Sigmoid colon (tissue), 4 donors: Measurements from ENCODE around the gene TMPRSS4.

Source experiments
- EP300 ChIP-seq, 4 donors: sonication (generic); formaldehyde crosslinking; IDR thresholded peaks; one replicate each; pipeline ENCODE4 v1.6.1; 2017; ENCODE audit warnings: antibody characterized with exemption in 4 of 4
- TF ChIP-seq, protein P1 (sequence below), 4 experiments: fragments of 450-650 bp in 3 of 4; fragments of 200-600 bp in 1 of 4; IDR thresholded peaks; one replicate each; pipeline ENCODE4 v1.5.1; 2016 to 2019; ENCODE audit warnings: antibody characterized with exemption in 4 of 4, mild to moderate bottlenecking in 3 of 4, moderate library complexity in 2 of 4

DNA sequence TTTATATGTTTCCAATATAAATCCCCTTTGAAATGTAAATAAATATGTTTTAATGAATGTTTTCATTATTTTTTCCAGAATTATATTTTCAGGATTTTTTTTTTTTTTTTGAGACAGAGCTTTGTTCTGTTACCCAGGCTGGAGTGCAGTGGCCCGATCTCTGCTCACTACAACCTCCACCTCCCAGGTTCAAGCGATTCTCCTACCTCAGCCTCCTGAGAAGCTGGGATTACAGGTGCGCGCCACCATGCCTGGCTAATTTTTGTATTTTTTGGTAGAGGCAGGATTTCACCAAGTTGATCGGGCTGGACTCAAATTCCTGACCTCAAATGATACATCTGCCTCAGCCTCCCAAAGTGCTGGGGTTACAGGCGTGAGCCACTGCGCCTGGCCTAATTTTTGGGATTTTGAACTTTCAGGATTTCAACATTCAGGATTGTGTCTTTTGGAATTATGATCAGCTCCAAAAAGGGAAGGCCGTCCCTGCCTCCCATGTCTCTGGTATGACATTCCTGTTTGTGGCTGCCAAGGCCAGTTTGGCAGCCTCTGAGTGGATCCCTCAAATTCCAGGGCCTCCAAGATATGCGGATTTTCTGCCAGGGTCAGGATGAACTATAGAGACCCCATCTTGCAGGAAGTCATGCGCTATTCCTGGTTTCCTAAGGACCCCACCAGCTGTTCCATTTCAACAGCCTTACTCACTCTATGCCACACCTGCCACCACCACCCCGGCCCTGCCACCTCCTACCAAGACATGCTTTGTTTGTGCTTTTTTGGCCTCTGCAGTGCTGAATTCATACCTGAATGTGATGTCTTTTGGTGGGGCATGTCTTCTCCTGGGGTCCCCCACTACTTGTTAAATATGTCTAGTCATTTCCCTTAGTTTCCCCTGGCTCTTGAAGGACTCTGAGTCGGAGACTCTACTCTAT, 21.9 kb upstream of the TMPRSS4 start:
- TF ChIP-seq, protein P1, sequence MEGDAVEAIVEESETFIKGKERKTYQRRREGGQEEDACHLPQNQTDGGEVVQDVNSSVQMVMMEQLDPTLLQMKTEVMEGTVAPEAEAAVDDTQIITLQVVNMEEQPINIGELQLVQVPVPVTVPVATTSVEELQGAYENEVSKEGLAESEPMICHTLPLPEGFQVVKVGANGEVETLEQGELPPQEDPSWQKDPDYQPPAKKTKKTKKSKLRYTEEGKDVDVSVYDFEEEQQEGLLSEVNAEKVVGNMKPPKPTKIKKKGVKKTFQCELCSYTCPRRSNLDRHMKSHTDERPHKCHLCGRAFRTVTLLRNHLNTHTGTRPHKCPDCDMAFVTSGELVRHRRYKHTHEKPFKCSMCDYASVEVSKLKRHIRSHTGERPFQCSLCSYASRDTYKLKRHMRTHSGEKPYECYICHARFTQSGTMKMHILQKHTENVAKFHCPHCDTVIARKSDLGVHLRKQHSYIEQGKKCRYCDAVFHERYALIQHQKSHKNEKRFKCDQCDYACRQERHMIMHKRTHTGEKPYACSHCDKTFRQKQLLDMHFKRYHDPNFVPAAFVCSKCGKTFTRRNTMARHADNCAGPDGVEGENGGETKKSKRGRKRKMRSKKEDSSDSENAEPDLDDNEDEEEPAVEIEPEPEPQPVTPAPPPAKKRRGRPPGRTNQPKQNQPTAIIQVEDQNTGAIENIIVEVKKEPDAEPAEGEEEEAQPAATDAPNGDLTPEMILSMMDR (IDR thresholded peaks at IDR 0.05), result no peak
- no peak for TF ChIP-seq EP300 (IDR thresholded peaks at IDR 0.05)
